GM19397 (cell line): Measurements from ENCODE around the gene LETM1.

Experiments used
- ATAC-seq: cut with Tn5 transposase; IDR thresholded peaks from one replicate; pipeline ENCODE4 v1.9.1; 2021; ENCODE audit warnings: mild to moderate bottlenecking, moderate library complexity; ENCODE audit not compliant: unreplicated experiment

Gene LETM1

GRCh38 chr4:1808851-1809753 lies 46.9 kb downstream of the LETM1 start:
- no peak for ATAC-seq

GRCh38 chr4:1808396-1808795 lies 47.6 kb downstream of the LETM1 start:
- no peak for ATAC-seq

- ATAC-seq: no peak
Measured at GRCh38 chr4:1807332-1807777, 48.6 kb downstream of the LETM1 start.

- ATAC-seq: no peak
Measured at GRCh38 chr4:1806596-1807331, 49.2 kb downstream of the LETM1 start.

GRCh38 chr4:1806223-1806564 lies 49.8 kb downstream of the LETM1 start:
- ATAC-seq: no peak

- ATAC-seq: no peak
Measured at GRCh38 chr4:1805493-1806222, 50.3 kb downstream of the LETM1 start.

- no peak for ATAC-seq
Measured at GRCh38 chr4:1804638-1805492, 51.1 kb downstream of the LETM1 start.

GRCh38 chr4:1803523-1804423 lies 52.2 kb downstream of the LETM1 start:
- no peak for ATAC-seq

- ATAC-seq: no peak
Measured at GRCh38 chr4:1802720-1803522, 53.0 kb downstream of the LETM1 start.

GRCh38 chr4:1802151-1802715 lies 53.7 kb downstream of the LETM1 start:
- no peak for ATAC-seq

GRCh38 chr4:1801286-1801958 lies 54.5 kb downstream of the LETM1 start:
- ATAC-seq: no peak

- ATAC-seq: no peak
Measured at GRCh38 chr4:1800805-1801204, 55.2 kb downstream of the LETM1 start.

GRCh38 chr4:1799387-1800375 lies 56.3 kb downstream of the LETM1 start:
- ATAC-seq: no peak

- no peak for ATAC-seq
Measured at GRCh38 chr4:1798580-1799386, 57.2 kb downstream of the LETM1 start.

- ATAC-seq: no peak
Measured at GRCh38 chr4:1797861-1798579, 57.9 kb downstream of the LETM1 start.
